ENCODE results near the gene C6orf47.

DNA sequence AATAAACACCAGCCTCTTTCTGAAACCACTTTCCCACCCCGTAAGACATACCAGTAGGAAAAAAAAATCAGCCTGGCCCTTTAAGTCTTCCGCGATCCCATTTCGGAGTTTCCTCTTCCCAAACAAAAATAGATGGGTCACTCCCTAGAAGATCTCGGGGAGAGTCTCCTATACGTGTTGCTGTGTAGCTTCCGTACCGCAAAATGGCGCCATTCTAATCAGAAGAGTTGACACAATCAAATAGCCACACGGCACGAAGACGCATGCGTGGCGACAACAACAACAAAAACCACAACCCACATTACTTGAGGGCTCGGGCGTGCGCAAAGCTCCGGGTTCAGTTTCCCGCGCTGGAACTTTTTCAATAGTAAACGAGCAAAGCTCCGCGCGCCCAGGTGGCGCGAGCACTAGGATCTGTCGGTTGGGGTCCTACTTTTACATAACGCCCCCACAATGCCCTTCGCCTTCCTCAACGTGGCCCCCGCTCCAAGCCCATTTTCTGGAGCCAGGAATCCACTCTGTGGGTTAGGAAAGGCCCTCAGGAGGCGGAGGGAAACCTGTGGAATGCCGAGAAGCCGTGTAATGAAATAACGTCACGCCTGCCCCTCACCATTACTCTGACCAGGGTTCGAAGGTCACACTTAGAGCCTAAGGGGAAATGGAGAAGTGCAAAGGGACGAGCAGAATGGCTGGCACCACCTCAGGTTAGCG, 4.4 kb upstream of the C6orf47 start, which contains the start of gene GPANK1:
- TF ChIP-seq, protein P1, sequence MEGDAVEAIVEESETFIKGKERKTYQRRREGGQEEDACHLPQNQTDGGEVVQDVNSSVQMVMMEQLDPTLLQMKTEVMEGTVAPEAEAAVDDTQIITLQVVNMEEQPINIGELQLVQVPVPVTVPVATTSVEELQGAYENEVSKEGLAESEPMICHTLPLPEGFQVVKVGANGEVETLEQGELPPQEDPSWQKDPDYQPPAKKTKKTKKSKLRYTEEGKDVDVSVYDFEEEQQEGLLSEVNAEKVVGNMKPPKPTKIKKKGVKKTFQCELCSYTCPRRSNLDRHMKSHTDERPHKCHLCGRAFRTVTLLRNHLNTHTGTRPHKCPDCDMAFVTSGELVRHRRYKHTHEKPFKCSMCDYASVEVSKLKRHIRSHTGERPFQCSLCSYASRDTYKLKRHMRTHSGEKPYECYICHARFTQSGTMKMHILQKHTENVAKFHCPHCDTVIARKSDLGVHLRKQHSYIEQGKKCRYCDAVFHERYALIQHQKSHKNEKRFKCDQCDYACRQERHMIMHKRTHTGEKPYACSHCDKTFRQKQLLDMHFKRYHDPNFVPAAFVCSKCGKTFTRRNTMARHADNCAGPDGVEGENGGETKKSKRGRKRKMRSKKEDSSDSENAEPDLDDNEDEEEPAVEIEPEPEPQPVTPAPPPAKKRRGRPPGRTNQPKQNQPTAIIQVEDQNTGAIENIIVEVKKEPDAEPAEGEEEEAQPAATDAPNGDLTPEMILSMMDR (IDR thresholded peaks at IDR 0.05) = no peak
- TF ChIP-seq RXRA (IDR thresholded peaks at IDR 0.05; ENCODE audit: borderline replicate concordance, low read depth) (no peak), EP300 (IDR thresholded peaks at IDR 0.05; ENCODE audit: borderline replicate concordance in 1 of 2, low read depth in 1 of 2, low read length in 1 of 2) (no peak), POLR2AphosphoS5 (IDR thresholded peaks at IDR 0.05; ENCODE audit: low read depth, low read length) (no peak; the same call in 1 of the 2 replicates), GABPA (IDR thresholded peaks at IDR 0.05; ENCODE audit: low read depth) (no peak), CHD2 (IDR thresholded peaks at IDR 0.05; ENCODE audit: low read length, partially characterized antibody) (no peak)
- TF ChIP-seq, protein P2, sequence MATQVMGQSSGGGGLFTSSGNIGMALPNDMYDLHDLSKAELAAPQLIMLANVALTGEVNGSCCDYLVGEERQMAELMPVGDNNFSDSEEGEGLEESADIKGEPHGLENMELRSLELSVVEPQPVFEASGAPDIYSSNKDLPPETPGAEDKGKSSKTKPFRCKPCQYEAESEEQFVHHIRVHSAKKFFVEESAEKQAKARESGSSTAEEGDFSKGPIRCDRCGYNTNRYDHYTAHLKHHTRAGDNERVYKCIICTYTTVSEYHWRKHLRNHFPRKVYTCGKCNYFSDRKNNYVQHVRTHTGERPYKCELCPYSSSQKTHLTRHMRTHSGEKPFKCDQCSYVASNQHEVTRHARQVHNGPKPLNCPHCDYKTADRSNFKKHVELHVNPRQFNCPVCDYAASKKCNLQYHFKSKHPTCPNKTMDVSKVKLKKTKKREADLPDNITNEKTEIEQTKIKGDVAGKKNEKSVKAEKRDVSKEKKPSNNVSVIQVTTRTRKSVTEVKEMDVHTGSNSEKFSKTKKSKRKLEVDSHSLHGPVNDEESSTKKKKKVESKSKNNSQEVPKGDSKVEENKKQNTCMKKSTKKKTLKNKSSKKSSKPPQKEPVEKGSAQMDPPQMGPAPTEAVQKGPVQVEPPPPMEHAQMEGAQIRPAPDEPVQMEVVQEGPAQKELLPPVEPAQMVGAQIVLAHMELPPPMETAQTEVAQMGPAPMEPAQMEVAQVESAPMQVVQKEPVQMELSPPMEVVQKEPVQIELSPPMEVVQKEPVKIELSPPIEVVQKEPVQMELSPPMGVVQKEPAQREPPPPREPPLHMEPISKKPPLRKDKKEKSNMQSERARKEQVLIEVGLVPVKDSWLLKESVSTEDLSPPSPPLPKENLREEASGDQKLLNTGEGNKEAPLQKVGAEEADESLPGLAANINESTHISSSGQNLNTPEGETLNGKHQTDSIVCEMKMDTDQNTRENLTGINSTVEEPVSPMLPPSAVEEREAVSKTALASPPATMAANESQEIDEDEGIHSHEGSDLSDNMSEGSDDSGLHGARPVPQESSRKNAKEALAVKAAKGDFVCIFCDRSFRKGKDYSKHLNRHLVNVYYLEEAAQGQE (IDR thresholded peaks at IDR 0.05; ENCODE audit: low read depth, low read length) = no peak
- TF ChIP-seq, protein P3, sequence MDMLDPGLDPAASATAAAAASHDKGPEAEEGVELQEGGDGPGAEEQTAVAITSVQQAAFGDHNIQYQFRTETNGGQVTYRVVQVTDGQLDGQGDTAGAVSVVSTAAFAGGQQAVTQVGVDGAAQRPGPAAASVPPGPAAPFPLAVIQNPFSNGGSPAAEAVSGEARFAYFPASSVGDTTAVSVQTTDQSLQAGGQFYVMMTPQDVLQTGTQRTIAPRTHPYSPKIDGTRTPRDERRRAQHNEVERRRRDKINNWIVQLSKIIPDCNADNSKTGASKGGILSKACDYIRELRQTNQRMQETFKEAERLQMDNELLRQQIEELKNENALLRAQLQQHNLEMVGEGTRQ (IDR thresholded peaks at IDR 0.05; ENCODE audit: borderline replicate concordance, low read depth, low read length) = no peak
